Measurements from ENCODE around the gene BRINP3.

DNA sequence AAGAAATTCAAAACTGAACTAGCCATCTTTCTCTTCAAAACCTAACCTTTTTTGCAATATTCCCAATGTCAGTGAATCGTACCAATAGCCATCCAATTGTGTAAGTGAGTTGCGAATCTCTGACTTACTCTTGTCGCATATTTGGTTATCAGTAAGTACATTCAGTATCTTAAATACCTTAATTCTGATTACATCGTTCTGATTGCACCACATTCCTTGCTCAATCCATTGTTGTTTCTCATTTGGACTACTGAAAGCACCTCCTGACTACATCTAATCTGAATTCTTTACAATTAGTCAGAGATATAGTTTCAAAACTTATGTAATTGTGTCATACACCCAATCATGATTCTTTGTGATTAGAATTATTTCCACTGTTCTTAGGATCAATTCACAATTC, 16.8 kb upstream of the BRINP3 start:
- TF ChIP-seq CREB1 (IDR thresholded peaks at IDR 0.05; ENCODE audit: low read depth) (no peak), EP300 (IDR thresholded peaks at IDR 0.05; ENCODE audit: borderline replicate concordance) (no peak), TEAD4 (IDR thresholded peaks at IDR 0.05) (no peak), REST (IDR thresholded peaks at IDR 0.05; ENCODE audit: low read depth) (no peak), TAF1 (IDR thresholded peaks at IDR 0.05; ENCODE audit: low read depth) (no peak), TCF12 (IDR thresholded peaks at IDR 0.05; ENCODE audit: low read depth) (no peak), ZBTB7A (IDR thresholded peaks at IDR 0.05; ENCODE audit: low read depth) (no peak), FOXM1 (IDR thresholded peaks at IDR 0.05; ENCODE audit: borderline replicate concordance, low read depth) (no peak), YY1 (IDR thresholded peaks at IDR 0.05; ENCODE audit: low read depth) (no peak), CEBPB (IDR thresholded peaks at IDR 0.05) (no peak), EGR1 (IDR thresholded peaks at IDR 0.05) (no peak), RAD21 (IDR thresholded peaks at IDR 0.05; ENCODE audit: low read depth) (no peak), NFIC (IDR thresholded peaks at IDR 0.05) (no peak)
- TF ChIP-seq, protein P1, sequence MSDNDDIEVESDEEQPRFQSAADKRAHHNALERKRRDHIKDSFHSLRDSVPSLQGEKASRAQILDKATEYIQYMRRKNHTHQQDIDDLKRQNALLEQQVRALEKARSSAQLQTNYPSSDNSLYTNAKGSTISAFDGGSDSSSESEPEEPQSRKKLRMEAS (IDR thresholded peaks at IDR 0.05), result no peak

Data from Ishikawa (cell line).